Breast epithelium (tissue), 4 donors: ENCODE results near the gene TNNI3K. TPM values are rescaled to one million over a fixed set of nuclear protein-coding genes. Genes with fewer than 3 reads are reported as not detected.

Experiments used
- DNase-seq, 2 donors: peaks; one replicate each; pipeline ENCODE4 v3.0.0-alpha.2; 2019; ENCODE audit warnings: low spot score in 2 of 2
- H3K27ac ChIP-seq, 2 donors: fragments of 200-600 bp; sonication (generic) in 1 of 2; one replicate each; pipeline ENCODE4 v1.5.1; 2016 to 2019; ENCODE audit warnings: mild to moderate bottlenecking in 1 of 2
- H3K27me3 ChIP-seq, 2 donors: fragments of 200-600 bp; sonication (generic) in 1 of 2; one replicate each; pipeline versions ENCODE4 v1.5.1 to v1.6.0; 2017 to 2019; ENCODE audit warnings: control low read depth in 1 of 2, mild to moderate bottlenecking in 1 of 2
- H3K36me3 ChIP-seq: fragments of 200-600 bp; one replicate; pipeline ENCODE4 v1.5.1; 2019
- H3K4me1 ChIP-seq, 2 donors: fragments of 200-600 bp; sonication (generic); one replicate each; pipeline ENCODE4 v1.5.1; 2016 to 2019; ENCODE audit warnings: control low read depth in 1 of 2
- H3K4me3 ChIP-seq, 3 donors: fragments of 200-600 bp; sonication (generic); 1 replicate in 2 of 3; 2 replicates in 1 of 3; pipeline ENCODE4 v1.5.1; 2016 to 2019; ENCODE audit warnings: mild to moderate bottlenecking in 3 of 3, moderate library complexity in 2 of 3
- H3K9me3 ChIP-seq, 2 donors: fragments of 200-600 bp; sonication (generic) in 1 of 2; one replicate each; pipeline ENCODE4 v1.5.1; 2016 to 2019; ENCODE audit warnings: control low read depth in 1 of 2
- POLR2A ChIP-seq: fragments of 450-650 bp; IDR thresholded peaks from one replicate; pipeline ENCODE4 v1.6.1; 2016; ENCODE audit warnings: antibody characterized with exemption, mild to moderate bottlenecking, moderate library complexity
- POLR2AphosphoS5 ChIP-seq, 3 donors: sonication (generic); formaldehyde crosslinking; IDR thresholded peaks; one replicate each; pipeline ENCODE4 v1.6.1; 2017; ENCODE audit warnings: antibody characterized with exemption in 3 of 3
- intact Hi-C: fragments of 100-400 bp; cut with DNase I; formaldehyde crosslinking; loops from one replicate; pipeline ENCODE4 v1.15.1; 2023; ENCODE audit warnings: low total_unique reads
- total RNA-seq, 3 donors: library from RNA; depleted of rRNA; stranded (reverse); fragments of >200 nt; gene quantifications; one replicate each; pipeline ENCODE4 v1.1.0, GENCODE V29; 2016
- TF ChIP-seq, protein P1 (sequence below), 3 donors: fragments of 450-650 bp; IDR thresholded peaks; one replicate each; pipeline ENCODE4 v1.5.1; 2016 to 2017; ENCODE audit warnings: antibody characterized with exemption in 3 of 3, mild to moderate bottlenecking in 3 of 3, moderate library complexity in 3 of 3

TNNI3K gene
- total RNA-seq, 3 donors from 2014 or later: 1.3 to 3.7 (median 2.5) TPM

DNA sequence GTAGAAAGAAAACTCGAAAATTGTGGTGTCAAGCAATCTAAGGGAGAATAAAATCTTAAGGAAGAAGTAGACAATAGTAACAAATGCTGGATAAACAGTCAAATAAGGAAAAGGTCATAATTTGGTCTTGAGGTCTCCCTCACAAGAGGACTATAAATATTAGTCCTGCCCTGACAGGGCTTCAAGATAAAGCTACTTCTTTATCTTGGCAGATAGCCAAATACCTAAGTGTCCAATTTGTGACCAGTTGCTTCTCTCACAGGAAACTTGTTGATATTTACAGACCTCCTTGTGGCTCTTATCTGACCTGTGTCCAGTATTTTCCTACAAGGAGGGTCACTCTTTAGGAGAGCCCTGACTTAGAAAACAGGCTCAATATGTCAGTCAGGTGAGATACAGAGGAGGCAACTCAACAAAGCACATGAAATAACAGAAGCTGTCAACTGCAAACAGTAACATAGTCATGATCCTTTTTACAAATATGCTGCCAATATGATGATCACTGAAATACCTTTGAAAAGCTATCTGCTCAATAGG, 88.8 kb downstream of the TNNI3K start:
- Histone ChIP-seq H3K27ac (no peak overlapping the region), H3K4me1 (no peaks in the 10 kb centered on the region), H3K4me3 (no peak overlapping the region), H3K9me3 (no peaks in the 10 kb centered on the region), H3K27me3 (no peaks in the 10 kb centered on the region), H3K36me3 (no peaks in the 10 kb centered on the region)
- no peak for DNase-seq
- intact Hi-C loops: no loop called here
- TF ChIP-seq POLR2AphosphoS5 (IDR thresholded peaks at IDR 0.05) (no peak), POLR2A (no peak)
- TF ChIP-seq, protein P1, sequence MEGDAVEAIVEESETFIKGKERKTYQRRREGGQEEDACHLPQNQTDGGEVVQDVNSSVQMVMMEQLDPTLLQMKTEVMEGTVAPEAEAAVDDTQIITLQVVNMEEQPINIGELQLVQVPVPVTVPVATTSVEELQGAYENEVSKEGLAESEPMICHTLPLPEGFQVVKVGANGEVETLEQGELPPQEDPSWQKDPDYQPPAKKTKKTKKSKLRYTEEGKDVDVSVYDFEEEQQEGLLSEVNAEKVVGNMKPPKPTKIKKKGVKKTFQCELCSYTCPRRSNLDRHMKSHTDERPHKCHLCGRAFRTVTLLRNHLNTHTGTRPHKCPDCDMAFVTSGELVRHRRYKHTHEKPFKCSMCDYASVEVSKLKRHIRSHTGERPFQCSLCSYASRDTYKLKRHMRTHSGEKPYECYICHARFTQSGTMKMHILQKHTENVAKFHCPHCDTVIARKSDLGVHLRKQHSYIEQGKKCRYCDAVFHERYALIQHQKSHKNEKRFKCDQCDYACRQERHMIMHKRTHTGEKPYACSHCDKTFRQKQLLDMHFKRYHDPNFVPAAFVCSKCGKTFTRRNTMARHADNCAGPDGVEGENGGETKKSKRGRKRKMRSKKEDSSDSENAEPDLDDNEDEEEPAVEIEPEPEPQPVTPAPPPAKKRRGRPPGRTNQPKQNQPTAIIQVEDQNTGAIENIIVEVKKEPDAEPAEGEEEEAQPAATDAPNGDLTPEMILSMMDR (IDR thresholded peaks at IDR 0.05): no peak

DNA sequence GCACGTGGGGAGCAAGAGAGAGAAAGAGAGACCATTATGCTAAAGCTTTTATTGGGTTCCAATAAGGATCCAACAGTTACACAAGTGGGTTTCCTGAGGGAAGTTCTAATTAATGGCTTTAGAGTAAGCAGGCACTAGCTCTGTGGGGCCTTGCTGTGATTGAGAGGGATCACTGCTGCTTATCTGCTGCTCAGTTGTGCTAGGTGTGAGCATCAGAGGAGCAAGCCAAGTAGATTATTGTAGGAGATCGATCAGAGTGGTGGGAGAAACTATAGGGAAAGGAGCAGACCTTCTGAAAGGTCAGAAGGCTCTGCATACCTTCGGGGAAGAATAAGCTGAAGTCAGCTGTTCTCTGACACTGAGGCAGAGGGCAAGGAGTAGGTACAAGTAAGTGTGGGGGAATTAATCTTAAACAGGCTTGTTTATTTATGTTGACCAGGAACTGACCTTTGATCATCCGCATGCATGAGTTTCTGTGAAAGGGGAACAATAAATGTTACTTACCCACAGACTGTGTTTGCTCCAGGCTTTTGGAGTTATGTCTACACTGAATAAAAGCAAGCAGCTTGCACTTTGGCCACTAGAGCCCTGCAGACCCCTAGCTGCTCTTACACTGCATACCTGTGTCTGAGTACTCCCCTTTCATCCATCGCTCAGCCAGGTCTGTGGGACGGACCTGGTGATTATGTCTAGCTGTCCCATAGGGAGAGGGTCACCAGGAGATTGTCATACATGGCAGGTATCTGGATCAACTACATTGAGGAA, 89.7 kb downstream of the TNNI3K start:
- TF ChIP-seq POLR2A (no peak), POLR2AphosphoS5 (IDR thresholded peaks at IDR 0.05) (no peak)
- TF ChIP-seq, protein P1 (IDR thresholded peaks at IDR 0.05): no peak
- intact Hi-C loops: no loop called here
- no peaks in the 10 kb centered on the region for H3K36me3 ChIP-seq
- DNase-seq: no peak
- no peaks in the 10 kb centered on the region for H3K4me1 ChIP-seq
- no peaks in the 10 kb centered on the region for H3K9me3 ChIP-seq
- no peak overlapping the region for H3K4me3 ChIP-seq
- no peak overlapping the region for H3K27ac ChIP-seq
- no peaks in the 10 kb centered on the region for H3K27me3 ChIP-seq

DNA sequence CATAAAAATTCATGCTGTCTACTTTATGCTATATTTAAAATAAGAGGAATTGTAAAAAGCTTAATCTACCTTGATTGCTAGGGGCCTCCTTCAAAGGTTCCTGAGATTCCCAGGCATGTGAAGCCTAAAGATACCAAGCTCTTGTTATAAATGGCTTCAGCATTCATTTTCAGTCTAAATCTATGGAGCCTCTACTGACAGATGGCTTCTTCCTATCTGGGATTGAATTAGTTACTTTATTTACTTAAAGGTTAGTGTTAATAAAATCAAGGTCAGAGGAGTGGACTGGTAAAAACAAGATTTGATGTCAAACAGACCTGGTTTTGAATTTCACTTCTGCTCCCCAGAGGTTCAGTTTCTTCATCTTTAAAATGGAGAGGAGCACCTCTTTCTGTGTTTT, 93.7 kb downstream of the TNNI3K start:
- H3K9me3 ChIP-seq: no peaks in the 10 kb centered on the region
- intact Hi-C loops: no loop called here
- TF ChIP-seq POLR2A (no peak), POLR2AphosphoS5 (IDR thresholded peaks at IDR 0.05) (no peak)
- TF ChIP-seq, protein P1 (IDR thresholded peaks at IDR 0.05): no peak

DNA sequence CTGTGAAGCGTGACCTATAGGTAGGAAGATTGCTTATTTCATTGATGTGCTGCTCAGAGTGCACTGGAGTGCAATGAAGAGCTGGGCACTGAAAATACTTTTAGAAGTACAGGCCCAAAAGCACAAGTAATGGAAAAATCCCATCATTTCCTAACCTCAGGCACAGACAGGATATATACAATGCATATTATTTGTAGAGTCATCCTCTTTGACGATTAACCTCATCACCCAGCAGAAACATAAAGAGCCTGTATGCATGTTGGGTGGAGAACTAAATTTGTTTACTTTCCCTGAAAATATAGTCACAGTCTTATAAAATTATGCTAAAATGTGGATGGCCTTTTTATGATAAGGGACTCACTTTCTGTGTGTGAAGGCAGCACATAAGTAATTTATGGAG, 98.1 kb downstream of the TNNI3K start:
- no peaks in the 10 kb centered on the region for H3K4me1 ChIP-seq
- no peaks in the 10 kb centered on the region for H3K9me3 ChIP-seq
- TF ChIP-seq, protein P1 (IDR thresholded peaks at IDR 0.05): no peak
- TF ChIP-seq POLR2A (no peak), POLR2AphosphoS5 (IDR thresholded peaks at IDR 0.05) (no peak)
- intact Hi-C loops: no loop called here
- H3K27ac ChIP-seq: no peak overlapping the region
- H3K4me3 ChIP-seq: no peak overlapping the region
- DNase-seq: no peak
- no peaks in the 10 kb centered on the region for H3K36me3 ChIP-seq
- no peaks in the 10 kb centered on the region for H3K27me3 ChIP-seq

More for the DNA sequence above, 93.7 kb downstream of the TNNI3K start:
- Histone ChIP-seq H3K4me1 (no peaks in the 10 kb centered on the region), H3K4me3 (no peak overlapping the region), H3K27ac (no peak overlapping the region), H3K27me3 (no peaks in the 10 kb centered on the region), H3K36me3 (no peaks in the 10 kb centered on the region)
- no peak for DNase-seq

DNA sequence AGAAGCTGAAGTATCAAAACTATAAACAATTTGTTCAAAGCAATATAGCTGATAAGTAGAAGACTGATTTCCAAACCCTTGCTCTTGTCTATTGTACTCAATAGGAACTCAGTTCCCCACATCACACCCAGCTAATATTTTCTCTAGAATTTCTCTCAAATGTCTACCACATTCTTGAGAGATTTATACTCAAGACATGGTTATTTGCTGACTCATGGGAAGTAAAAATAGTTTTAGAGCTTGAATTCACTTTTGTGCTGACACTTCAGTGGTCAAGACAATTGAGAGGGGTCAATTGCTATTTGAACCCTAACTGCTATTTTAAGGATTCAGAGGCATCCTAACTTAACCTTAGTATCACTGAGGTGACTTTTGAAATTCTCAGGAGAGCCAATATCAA, 99.0 kb downstream of the TNNI3K start:
- TF ChIP-seq POLR2AphosphoS5 (IDR thresholded peaks at IDR 0.05): no peak
- TF ChIP-seq, protein P1 (IDR thresholded peaks at IDR 0.05): no peak
- TF ChIP-seq POLR2A: no peak
- no peaks in the 10 kb centered on the region for H3K4me1 ChIP-seq
- no peaks in the 10 kb centered on the region for H3K27me3 ChIP-seq
- no peak overlapping the region for H3K27ac ChIP-seq
- intact Hi-C loops: no loop called here
- H3K4me3 ChIP-seq: no peak overlapping the region
- no peak for DNase-seq
- H3K36me3 ChIP-seq: no peaks in the 10 kb centered on the region
- no peaks in the 10 kb centered on the region for H3K9me3 ChIP-seq
